GM19025 (cell line): ENCODE measurements around the gene VPS37C.

Experiments used
- ATAC-seq: cut with Tn5 transposase; IDR thresholded peaks from one replicate; pipeline ENCODE4 v1.9.1; 2021; ENCODE audit warnings: mild to moderate bottlenecking, low read depth, moderate library complexity; ENCODE audit not compliant: unreplicated experiment

The VPS37C gene

DNA sequence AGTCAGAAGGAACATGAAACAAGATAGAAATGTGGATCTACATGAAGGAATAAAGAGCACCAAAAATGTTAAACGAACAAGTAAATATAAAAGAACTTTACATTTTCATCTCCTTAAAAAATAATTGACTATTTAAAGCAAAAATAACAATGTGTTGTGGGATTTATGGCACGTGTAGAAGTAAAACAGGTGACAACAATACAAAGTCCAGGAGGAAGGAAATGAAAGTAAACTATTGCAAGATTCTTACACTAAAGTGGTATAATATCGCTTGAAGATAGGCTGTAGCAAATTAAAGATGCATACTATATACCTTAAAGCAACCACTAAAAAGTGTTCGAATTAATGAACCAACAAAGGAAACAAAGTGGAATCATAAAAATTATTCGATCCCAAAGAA lies 5.5 kb downstream of the VPS37C start:
- ATAC-seq = no peak

DNA sequence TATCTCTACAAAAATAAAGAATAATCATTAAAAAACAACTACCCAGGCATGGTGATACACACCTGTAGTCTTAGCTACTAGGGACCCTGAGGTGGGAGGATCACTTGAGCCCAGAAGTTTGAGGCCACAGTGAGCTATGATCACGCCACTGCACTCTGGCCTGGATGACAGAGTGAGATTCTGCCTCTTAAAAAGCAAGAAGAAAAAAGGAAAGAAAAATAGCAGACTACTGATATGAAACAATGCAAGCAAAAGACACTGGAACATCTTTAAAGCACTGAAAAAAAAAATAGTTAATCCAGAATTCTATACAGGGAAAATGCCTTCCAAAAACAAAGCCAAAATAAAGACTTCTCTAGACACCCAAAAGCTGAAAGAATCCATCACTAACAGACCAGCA lies 5.9 kb downstream of the VPS37C start:
- no peak for ATAC-seq

DNA sequence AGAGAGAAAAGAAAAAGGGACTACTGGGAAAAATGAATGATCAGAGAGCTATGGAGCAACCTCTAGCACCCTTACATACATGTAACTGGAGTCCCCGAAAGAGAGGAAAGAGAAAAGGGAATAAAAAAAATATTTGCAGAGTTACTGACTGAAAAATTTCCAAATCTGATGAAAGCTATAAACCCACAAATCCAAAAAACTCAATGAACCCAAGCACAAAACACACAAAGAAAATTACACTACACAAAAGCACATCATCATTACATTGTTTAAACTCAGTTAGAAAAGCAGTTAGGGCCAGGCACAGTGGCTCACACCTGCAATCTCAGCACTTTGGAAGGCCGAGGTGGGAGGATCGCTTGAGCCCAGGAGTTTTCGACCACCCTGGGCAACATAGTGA lies 6.7 kb downstream of the VPS37C start:
- no peak for ATAC-seq

DNA sequence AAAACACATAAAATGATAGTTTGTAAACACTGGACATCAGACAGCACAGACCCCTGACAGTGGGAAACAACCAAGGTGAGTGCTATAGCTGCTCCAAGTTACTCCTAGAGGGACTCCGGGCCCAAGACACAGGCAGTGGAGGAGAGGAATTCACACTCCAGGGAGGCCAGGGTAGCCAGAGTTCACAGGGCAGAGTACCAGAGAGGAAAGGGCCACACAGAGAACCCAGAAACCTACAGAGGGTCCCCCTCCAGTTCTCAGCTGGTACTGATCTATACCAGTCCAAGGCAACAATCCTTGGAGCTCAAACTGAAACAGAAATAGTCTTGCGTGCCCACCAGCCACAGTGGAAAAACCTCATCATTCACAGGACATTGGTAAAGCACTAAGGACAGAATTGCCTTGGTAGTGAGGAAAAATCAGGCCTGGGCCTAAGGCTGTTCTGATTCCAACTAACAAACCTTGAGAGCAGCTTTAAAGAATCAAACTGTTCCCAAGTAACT lies 7.6 kb downstream of the VPS37C start:
- no peak for ATAC-seq

DNA sequence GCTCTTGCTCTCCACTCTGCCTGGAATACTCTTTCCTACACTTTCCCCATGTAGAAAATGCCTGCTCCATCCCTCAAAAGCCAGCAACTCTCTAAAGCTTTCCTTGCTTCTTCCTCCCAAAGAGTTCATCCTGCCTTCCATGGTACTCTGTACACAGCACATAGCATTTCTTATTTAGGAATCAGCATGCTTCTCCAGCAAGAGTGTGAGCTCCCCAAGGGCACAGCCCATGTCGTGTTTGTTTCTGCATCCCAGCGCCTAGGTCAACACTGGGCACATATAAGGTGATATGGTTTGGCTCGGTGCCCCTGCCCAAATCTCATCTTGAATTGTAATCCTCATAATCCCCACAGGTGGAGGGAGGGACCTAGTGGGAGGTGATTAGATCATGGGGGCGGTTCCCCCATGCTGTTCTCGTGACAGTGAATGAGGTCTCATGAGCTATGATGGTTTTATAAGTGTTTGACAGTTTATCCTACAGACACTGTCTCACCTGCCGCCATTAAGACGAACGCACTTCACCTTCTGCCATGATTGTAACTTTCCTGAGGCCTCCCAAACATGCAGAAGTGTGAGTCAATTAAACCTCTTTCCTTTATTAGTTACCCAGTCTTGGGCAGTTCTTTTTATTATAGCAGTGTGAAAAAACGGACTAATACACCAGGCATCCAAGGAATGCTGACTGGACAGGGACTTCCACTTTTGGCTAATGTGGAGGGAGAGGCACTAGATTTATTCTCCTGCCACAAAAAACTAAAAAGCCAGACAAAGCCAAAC lies 8.2 kb downstream of the VPS37C start:
- no peak for ATAC-seq

DNA sequence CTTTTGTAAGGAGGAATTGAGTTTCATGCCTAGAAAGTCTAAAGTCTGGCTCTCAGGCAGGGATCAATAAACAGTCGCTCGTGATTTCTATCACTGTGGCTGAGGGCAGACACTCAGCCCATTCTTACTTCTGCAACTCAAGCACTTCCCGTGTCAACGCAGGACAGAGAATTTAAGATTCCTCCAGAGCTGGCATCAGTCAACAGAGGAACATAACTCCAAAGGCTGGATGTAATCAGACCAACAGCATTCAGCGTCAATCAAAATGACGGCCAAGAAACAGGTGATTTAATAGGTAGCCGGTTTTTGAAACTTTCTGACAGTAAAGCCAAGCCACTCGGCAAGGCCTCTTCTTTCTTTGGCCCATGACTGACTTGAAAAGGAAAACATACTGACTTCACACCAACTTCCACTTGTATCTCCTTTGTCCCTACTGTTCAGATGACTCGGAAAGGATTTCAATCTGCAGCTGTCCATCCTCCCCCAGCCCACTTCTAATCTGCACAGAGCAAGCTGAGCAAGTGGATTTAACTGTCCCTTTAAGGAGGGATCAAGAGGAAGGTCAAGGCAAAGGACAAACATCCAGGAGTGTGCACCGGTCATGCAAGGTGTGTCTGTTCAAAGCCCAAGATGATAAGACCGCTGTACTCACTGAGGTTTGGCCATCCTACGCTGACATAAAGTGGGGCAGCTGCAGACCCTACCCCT lies 9.5 kb downstream of the VPS37C start:
- ATAC-seq = no peak

DNA sequence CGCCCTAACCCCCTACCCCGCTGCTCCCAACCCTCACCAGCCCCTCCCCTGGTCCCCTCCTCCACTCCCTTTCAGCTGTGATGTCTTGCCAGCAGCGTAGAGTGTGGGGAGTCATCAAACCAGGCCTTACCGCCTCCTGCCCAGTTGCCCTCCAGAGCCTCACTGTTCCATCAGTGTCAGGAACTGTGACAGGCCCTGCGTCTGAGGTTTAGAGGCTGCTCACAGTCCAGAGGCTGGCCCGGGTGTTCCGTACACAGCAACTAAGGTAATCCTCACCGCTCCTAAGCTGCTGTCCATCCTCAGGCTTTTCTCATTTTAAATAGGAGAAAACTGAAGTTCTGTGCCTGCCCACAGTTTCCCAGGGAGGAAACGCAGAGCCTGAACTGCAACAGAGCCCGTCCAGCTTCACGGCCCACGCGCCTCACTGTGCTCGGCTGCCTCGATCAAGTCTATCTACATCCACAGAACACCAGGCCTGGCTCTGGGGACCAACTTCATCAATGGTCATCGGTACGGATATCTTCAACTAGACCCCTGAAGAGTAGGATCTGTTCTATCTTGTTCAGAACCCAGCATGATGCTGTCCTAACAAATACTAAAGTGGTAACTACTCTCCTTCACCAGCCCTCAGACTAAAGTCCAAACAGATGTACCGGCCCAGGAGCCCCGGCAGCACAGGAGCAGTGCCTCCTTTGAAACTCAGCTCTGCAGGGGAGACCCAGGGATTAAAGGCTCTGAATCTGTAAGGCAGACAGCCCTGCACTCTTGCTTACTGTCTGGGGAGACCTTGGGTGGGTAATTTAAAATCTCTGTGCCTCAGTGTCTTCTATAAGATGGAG lies 10.3 kb downstream of the VPS37C start:
- ATAC-seq = no peak

DNA sequence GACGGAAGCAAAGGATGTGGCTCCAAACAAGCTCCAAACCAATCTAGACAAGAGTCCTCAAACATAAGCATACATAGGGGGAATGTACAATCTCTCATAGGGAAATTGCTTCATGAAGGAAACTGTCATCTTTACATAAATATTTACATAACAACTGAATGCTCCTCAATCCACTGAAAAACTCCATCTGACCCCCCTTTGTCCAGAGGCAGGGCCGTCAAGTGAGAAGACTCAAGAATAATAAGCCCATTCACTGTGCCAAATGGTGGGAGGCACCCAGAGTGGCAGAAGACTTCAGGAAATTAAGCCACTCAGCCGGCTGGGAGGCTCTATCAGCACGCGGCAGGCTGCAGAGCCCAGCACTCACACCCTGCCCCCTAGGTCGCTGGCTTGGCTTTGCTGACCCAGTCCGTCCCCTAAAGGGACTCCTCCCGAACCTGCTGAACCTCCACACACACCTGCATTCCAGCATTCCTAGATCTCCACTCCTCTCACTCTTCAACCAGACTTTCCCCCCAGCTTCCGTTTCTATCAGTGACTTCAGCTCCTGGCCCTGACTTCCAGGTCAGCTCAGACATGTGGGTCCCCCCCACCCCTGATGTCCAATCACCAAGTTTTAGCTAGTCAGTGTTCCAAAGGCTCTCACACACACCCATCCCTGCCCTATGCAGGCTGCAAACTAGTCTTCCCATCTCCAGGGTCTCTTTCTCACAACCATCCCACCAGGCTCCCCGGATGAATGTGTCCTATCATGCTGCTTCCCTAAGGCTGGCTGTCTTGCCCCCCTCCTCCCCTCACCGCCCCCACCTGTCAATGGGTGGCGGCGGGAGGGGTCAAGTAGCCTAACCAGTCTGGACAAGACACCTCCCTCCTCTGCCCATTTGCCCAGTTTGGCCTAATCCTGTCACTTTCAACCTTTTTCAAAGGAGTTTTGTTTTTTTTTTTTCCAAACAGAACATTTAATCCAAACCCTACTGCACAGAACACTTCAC lies 11.3 kb downstream of the VPS37C start:
- ATAC-seq = no peak

DNA sequence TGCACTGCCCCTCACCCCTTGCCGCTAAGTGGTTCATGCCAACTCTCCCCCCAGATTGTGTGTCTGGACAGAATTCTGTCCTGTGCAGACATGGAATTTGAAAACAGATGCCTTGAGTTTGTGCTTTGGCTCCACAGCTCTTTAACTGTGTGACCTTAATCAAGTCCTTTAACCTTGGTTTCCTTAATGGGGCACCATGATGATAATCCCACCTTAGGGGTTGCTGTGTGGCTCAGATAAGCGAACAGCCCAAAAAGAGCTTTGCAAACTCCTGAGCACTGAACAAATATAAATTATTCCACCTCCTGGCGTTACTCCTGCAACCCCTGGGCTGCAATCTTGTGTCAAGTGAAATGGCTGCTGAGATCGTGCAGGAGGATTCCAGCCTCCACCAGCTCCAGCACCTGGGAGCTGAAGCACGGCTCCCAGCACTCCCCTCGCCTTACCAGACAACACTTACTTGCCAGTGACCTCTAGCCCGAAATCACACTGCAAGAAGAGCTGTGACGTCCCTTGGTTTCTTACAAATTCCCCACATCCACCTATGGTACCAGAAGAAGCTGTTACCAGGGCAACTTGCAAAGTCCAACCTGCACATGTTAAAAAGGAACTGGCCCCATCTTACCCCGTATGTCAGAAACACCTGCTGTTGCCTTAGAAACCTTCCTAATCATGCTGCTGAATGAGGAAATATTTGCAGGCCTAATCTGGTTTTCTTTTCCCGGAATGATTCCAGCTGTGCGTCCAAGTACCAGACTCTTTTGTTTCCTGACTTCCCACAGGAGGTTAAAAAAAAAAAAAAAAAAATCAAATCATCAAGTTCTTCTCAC lies 13.2 kb downstream of the VPS37C start:
- no peak for ATAC-seq

DNA sequence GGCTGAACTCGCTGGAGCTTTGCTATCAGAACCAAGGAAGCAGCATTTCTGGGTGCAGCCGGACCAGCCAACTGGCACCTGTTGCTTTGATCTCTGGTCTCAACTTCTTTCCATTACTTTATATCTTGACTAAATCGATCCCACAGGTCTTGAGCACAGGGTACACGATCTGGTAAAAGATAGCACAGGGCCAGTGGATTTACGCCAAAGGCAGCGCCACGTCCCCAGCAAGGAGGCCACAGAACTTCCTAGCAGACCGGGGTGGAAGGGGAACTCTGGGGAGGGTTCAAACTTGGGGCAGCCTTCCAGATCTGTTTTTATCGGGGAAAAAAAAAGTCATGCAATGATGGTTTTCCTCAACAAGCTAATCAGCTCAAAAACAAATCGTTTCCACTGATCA lies 14.0 kb downstream of the VPS37C start:
- ATAC-seq = no peak

DNA sequence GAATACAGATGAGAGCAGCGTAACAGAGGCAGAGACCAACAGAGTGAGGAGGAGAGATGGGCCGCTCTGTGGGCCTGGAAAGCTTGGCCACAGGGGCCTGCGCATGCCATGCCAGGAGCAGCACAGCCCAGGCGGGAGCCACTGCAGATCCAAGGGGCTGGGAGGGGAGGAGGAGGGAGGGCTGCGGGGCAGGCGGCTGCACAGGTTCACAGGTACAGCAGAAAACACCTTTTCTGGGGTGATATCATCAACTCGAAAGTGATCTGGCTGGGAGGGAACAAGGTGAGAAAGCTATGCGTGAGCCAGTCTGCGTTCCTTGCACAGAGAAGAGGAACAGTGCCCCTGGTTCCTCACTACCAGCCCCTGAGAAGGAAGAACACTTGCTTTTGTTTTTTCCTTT lies 14.8 kb downstream of the VPS37C start:
- ATAC-seq = no peak

DNA sequence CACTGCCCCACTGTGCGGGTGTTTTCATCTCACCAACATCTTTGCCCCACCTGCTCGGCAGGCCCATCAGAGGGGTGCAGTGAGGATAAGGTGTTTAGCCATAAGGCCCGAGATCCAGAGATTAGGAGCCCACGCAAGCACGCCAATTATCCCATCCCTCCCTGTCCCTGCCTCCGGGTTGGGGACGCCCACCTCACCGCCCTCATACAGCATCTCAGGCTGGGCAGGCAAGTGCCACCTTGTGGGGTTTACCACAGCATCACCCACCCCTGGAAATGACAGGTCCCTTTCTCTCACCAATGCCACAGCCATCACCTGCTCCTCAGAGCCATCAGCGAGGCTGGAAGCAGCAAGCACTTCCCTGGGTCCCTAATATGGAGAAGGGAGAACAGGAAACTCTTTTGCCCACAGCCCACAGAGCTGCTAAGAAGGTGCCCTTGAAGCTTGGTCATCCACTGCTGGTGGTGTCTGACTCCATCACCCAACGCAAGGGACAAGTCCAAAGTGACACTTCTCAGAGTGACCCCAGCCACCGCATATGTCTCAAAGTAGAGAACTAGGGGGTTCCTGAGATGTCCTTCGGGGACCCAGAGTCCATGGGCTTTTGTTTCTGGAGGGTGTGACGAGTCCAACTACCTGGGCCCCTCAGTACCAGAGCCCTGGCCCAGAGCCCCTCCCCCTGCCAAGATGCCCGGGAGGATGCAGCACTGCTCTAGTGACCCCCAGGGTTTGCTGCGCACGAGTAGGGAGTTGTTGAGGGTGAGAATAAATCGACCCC lies 15.8 kb downstream of the VPS37C start:
- no peak for ATAC-seq

DNA sequence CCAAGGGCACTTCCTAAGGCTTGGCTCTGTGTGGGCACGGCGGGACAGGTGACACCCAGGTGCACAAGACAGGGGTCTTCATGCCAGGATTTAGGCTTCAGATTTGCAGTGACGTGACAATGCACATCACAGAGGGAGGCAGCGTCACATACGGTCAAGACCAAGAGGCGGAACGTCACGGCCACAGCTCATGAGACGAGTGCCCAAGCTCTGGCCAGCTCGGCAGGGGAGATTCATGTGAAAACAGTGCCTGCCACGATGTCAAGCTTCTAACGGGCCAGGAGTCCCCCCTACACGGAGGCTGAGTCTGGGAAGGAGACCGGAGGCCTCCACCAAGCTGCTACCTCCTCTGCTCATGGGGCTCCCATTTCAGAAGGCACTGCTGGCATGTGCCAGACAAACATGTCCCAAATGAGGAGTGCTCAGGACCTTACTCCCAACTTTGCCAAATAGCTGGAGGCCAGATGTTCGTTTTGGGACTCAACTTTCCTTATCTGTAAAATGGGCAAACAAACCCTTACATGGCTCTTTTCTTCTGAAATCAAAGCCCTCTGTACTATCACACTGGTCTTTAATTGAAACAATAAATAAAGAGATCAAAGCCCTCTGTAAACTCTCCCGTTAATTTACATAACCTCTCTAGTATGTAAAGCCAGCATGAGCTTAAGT lies 16.6 kb downstream of the VPS37C start:
- no peak for ATAC-seq

DNA sequence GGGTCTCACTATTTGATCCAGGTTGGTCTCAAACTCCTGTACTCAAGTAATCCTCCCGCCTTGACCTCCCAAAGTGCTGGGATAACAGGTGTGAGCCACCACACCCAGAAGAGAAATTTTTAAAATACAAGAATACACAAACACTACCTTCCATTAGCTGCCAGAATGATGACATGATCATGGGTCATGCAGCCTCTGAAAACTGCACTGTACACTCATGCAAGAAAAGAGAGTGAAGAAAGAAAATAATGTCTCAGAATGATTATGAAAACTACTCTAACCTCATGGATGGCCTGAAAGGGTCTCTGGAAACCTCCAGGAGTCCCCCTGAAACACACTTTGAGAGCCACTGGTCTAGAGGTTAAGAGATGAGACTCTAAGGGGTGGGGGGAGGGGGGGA lies 18.8 kb downstream of the VPS37C start:
- ATAC-seq = no peak

DNA sequence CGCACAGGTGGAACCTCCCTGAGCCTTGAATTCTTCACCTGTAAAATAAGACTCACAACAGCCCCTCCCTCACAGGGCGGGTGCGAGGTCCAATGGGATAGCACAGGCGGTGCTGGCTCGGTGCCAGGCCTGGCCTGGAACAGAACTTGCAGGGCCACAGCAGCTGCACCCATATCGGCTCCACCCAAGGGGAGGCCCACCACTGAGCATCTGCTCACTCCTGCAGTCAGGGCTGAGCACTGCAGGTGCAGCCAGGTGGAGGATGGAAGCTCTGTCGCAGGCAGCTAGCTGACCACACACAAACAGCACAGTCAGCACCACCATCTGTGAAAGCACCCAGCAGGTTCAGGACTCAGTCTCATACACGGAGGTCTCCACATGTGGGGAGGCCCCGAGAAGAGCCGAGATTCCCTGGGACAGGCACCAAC lies 19.6 kb downstream of the VPS37C start:
- ATAC-seq = no peak

DNA sequence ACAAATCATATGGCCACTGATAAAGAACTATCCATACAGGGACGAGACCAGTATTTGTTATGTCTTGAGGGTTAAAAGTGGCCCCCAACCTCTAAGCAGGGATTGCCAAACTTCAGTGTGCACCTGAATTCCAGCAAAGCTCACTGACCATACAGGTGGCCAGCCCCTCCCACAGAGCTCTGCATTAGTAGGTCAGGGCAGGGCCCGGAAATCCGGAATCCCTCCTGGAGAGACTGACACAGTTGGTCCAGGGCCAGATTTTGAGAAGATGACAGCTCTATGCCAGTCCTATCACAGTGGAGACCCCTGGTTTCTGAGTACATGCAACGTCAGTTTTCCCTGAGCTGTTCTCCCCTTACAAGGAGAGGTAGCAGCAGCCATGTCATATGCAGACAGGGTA lies 20.8 kb downstream of the VPS37C start:
- ATAC-seq = no peak

DNA sequence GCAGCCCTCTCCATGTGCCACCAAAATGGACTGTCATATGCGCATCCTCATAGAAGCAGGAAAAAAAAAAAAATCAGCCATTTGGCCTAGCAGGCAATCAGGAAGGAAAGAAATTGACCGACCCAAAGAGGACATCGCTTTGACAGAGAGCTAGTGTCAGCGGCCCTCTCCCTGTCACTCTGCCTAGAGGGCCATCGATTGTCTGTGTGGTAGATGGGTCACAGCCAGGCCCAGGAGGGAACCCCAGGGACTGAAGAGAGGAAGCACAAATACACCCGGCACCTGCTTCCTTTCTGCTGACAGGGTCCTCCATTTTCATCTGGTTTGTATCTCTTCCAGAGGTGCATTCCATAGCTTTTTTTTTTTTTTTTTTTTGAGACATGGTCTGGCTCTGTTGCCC lies 21.8 kb downstream of the VPS37C start:
- ATAC-seq = no peak

DNA sequence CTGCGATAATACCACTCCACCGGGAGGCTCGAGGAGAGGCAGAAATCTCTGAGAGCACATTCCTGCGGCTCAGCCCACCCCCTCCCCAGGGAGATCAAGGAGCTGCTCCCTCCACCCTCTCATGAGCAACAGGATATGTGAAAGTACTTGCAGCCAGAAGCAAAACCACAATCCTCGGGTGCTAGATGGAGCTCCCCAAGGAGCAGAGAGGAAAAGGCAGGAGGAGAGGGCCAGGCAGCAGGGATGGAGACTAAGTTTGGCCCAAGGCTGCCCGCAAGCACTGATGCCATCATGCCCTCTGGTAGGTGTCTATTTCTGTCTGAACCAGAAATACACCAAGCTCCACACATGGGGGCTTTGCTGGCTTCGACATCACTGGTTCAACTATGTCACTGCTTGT lies 22.3 kb downstream of the VPS37C start:
- no peak for ATAC-seq
